ENCODE measurements around the gene MSH2.

MSH2 gene

GRCh38 chr2:47508641-47509040 lies 105.7 kb downstream of the MSH2 start:
- DNase-seq (no peak), ATAC-seq (no peak)

DNA sequence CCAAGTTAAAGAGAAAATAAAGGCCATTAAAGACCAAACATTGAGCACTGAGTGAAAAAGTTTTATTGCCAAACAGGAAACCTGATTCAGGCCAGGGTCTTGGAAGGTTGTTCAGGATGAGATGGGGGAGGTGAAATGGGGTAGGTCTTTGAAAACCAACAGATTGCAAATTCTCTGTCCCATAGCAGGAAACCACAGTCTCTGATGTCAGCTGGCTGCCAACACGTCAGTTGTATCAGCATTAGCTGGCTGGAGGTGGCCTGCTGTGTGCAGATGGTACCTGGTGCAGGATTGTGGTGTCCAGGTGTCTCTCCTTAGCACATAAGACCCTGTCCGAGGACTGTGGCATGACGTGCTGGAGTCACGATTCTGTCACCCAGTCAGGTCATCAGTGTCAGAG lies 106.3 kb downstream of the MSH2 start:
- ATAC-seq (no peak), DNase-seq (no peak)

DNA sequence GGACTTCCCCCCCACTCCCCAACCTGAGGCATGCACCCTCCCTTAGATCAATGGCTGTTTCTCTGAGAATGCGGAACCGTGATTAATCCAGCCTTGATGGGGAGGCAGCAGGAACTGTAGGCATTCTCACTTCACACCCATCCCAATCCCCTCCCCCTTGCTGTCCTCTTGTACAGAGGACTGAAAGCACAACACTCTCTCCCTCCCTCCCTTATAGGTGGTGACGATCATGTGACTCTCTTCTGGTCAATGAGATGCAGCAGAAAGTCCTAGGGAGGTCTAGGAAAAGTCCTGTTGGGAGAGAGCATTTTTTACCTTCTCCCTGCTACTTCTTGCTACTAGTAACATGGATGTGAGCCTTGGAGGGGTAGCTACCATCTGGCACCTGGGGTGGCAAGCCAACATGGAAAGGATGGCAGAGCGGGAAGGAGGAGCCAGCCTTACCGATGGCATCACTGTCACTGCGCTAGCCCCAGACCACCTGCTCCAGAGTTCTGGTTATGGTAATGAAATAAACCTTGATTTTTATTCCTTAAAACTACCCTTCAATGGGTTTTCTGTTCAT lies 106.9 kb downstream of the MSH2 start:
- DNase-seq (no peak), ATAC-seq (no peak)

- DNase-seq (no peak), ATAC-seq (no peak)
Measured at GRCh38 chr2:47510745-47511144, 107.8 kb downstream of the MSH2 start.

GRCh38 chr2:47512581-47513083 lies 109.7 kb downstream of the MSH2 start:
- ATAC-seq: no peak
- DNase-seq: no peak

DNA sequence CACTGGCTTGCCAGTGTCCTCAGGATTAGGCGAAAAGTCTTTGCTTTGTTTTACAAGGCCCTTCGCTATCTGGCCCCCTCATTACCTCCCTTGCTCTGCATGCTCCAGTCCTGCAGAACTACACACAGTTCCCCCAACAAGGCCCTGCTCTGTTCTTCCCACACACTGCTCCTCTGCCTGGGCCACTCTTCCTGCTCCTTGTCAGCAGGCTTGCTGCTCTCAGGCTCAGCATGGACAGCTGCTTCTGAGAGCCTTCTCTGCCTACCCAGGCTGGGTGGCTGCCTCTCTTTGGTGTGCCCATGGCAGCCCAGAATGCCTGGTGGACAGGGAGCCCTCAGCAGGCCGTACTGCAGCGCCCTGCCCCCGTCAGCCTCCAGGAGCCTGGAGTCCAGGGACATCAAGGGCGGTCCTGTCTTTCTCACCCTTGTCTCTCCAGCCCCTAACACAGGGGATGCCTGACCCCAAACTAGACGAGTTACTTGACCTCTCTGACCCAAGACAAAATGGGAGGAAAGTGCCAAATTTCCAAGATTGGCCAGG lies 111.1 kb downstream of the MSH2 start:
- no peak for DNase-seq

GRCh38 chr2:47516360-47517104 lies 113.6 kb downstream of the MSH2 start:
- no peak for DNase-seq
- no peak for ATAC-seq

More for the DNA sequence above, 111.1 kb downstream of the MSH2 start:
- no peak for ATAC-seq

DNA sequence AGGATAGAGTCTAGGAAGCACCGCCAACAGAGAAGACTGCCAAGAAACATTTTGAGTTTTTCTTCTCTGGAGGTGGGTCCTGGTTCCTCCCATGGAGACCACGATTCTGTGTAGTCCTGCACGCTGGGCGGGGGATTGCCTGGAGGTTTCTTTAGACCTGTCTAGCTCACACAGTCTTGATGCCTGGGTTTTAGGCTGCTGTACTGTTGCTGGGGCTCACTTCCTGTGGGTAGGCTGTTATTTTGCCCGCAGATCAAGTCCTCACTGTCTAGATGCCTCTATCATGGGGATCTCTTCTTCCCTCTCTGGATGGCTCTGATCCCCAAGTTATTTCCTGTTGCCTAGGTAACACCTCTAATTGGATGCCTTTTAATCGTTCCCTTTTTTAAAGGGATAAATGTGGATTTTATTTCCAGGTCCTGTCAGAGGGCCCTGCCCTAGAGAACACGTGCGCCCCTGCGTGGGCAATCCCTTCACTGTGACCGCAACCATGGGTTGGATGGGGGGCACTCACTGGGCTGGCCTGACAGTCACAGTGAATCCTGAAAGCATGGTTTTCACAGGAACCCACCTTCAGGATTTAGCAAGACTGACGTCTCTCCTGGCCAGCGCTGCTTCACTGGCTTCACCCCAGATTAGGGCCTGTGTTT lies 115.7 kb downstream of the MSH2 start:
- ATAC-seq (no peak), DNase-seq (no peak)

GRCh38 chr2:47519147-47519537 lies 116.2 kb downstream of the MSH2 start:
- DNase-seq (no peak), ATAC-seq (no peak)

- ATAC-seq (no peak), DNase-seq (no peak)
Measured at GRCh38 chr2:47519604-47520301, 116.8 kb downstream of the MSH2 start.

DNA sequence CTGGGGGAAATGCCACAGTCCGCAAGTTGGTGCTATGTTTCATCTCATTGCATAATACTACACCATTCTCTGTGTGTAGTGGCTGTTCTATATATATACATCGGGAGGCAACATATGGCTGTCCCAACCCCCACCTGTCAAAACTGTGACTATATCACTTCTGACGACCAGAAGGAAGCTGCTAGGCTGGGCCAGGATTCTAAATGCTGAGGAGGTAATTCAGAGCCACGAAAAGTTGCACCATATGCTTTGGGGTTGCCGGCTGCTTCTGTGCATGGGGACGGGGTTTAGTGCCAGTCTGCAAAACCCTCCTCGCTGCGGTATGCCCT lies 117.3 kb downstream of the MSH2 start:
- DNase-seq (no peak), ATAC-seq (no peak)

DNA sequence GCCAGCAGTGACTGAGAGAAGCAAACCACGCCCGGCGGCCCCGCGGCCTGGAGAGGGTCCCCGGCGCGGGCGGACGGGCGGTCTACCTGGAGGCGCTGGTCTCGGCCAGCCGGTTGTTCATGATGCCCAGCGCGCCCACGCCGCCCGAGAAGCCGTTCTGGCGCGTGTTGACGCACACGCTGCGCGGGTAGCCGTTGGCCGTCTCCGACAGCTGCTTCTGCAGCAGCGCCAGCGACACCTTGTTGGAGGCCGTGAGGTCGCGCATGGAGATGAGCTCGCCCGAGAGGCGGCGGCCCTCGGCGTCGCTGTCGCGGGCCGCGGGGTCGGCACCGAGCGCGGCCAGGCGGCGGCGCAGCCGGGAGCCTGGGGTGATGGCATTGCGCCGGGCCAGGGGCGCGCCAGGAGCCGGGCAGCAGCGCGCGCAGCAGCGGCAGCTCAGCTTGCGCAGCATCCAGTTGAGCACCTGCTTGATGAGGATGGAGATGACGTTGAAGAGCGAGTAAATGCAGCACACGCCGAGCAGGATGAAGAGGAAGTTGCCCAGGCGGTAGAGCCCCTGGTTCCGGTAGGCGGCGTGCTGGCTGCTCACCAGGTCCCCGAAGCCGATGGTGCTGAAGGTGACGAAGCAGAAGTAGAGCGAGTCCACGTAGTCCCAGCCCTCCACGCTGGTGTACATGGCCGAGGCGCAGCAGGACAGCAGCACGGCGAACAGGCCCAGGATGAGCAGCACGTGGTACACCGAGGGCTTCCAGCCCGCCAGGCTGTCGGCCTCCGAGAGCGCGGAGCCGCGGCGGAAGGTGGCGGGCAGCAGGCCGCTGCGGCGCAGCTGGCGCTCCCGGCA lies 118.1 kb downstream of the MSH2 start:
- DNase-seq: peak; percentile 74
- ATAC-seq: peak; percentile 84

DNA sequence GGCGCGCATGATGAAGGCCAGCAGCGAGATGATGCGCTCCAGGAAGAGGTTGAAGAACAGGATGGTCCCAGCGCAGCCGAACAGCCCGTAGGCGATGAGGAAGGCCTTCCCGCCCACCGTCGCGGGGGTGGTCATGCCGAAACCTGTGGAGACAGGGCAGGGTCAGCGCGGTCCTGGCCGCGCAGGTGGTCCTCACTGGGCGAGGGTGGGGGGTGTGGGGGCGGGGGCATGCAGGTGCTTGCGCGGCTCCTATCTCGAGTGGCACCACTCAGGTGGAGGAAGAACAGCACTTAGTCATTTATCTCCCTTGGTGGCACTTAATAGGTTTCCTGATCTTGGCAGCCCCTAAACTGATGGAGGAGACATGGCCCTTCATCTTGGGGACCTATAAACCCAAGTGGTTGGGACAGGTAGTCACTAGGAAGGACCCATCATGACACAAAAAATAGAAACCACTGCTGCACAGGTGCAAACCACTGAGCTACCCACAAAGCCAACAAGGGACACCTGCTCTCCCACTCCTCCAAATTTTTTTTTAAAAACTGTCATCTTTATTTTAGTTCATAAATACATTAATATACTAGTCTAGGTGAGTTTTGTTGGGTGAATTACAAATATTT lies 118.8 kb downstream of the MSH2 start:
- ATAC-seq (no peak), DNase-seq (no peak)

- ATAC-seq: no peak
- DNase-seq: no peak
Measured at GRCh38 chr2:47525167-47525566, 122.2 kb downstream of the MSH2 start.

DNA sequence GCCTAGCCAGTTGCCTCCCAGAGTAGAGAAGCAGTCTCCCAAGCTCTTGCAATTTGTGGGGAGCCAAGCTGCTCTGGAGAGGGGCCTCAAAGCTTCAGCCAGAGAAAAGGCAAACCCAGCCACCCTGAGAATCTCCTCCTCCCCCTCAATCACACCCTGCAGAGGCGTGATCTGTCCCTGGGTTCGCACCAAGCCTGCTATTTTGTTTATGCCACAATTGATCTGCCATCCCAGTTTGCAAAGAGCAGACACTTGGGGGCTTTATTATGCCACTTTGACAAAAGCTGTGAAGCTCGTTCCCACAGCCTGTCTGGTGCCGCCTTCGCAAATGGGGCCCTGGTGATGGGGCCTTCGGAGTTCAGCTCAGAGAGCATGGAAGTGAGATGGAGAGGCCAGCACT lies 125.5 kb downstream of the MSH2 start:
- ATAC-seq: no peak
- no peak for DNase-seq

GRCh38 chr2:47528874-47529273 lies 125.9 kb downstream of the MSH2 start:
- ATAC-seq (no peak), DNase-seq (no peak)

- DNase-seq (no peak), ATAC-seq (no peak)
Measured at GRCh38 chr2:47530105-47530760, 127.3 kb downstream of the MSH2 start.

- DNase-seq (no peak), ATAC-seq (no peak)
Measured at GRCh38 chr2:47531378-47532042, 128.6 kb downstream of the MSH2 start.
